Left colon (tissue), 2 donors: Measurements from ENCODE around the gene DHX57. TPM values are rescaled to one million over a fixed set of nuclear protein-coding genes. Genes with fewer than 3 reads are reported as not detected.
"Not testable (repeated sequence)": the region's sequence is repeated elsewhere in the genome, so short reads cannot be mapped to it uniquely, and the experiment has no call there.

Experiments used
- ATAC-seq: fragments of 200-7000 bp; cut with Tn5 transposase; one replicate; pipeline ENCODE4 v1.9.1; 2020; ENCODE audit warnings: mild to moderate bottlenecking, moderate library complexity
- DNase-seq, 2 donors: peaks; one replicate each; pipeline ENCODE4 v3.0.0-alpha.2; 2020
- intact Hi-C, 2 donors: fragments of 100-400 bp; cut with DNase I in 1 of 2; cut with micrococcal nuclease in 1 of 2; formaldehyde crosslinking; loops; one replicate each; pipeline versions ENCODE4 v1.11.2 to v1.14.0; 2022; cut with DNase I, micrococcal nuclease
- total RNA-seq, 2 donors: library from RNA; stranded (reverse); fragmentation: NEBNext Ultra II Directional; extraction: Animal tissue kit (Norgen Biotek cat#: 25700); gene quantifications; one replicate each; pipeline ENCODE4 v1.2.1, GENCODE V29; 2021
- donor health status: DM: no; HTN: no; CAD: no.
- donor health status: DM: yes; HTN: yes; CAD: no.

The DHX57 gene
- total RNA-seq, 2 donors from 2014 or later = 9.6 to 14.1 TPM

- no peak for DNase-seq
- no peak for ATAC-seq
- intact Hi-C loops = no loop called here
Measured at GRCh38 chr2:38876407-38876806, 673 bp upstream of the DHX57 start.

- peak; percentile 8 for ATAC-seq
- intact Hi-C loops = no loop called here
Measured at GRCh38 chr2:38875227-38875575, 533 bp downstream of the DHX57 start.

GRCh38 chr2:38873763-38874162, 2.0 kb downstream of the DHX57 start:
- ATAC-seq (no peak), DNase-seq (no peak)
- intact Hi-C loops = no loop called here

More at GRCh38 chr2:38875227-38875575, 533 bp downstream of the DHX57 start:
- no peak for DNase-seq

- ATAC-seq (no peak), DNase-seq (no peak)
- intact Hi-C loops = no loop called here
Measured at GRCh38 chr2:38871432-38871831, 4.3 kb downstream of the DHX57 start.

GRCh38 chr2:38866773-38867443, 8.8 kb downstream of the DHX57 start:
- ATAC-seq = no peak
- no peak for DNase-seq
- intact Hi-C loops = no loop called here

DNA sequence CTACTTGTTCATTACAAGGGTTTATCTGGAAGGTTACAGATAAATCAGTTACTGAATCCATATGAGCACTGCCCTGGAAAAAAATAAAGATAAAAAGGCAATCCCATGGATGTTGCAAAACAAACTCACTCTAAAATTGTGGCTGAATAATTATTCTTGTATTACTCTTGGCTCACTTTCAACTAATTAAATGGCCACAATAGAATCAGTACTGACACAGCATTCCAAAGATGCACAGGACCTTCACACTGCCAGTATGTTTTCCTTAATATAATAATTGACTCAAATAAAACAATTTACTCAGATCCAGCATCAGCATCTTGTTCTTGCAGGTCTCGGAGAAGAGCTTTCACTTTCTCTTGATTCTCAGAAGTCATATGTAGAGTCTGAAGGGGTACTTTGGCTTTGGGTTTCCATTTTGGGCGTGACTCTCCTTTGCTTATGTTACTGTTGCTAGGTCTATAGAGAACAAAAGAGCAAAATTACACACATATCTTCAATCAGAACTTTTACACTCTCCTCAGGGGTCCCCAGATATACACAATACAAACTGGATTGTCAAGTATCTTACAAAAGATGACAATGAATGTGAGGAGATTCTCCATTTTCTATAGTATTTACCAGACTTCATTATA, 12.6 kb downstream of the DHX57 start:
- DNase-seq (no peak), ATAC-seq (no peak)
- intact Hi-C loops = no loop called here

GRCh38 chr2:38862476-38862875, 13.3 kb downstream of the DHX57 start:
- DNase-seq = no peak
- intact Hi-C loops = no loop called here
- ATAC-seq = no peak

GRCh38 chr2:38856165-38856564, 19.6 kb downstream of the DHX57 start:
- DNase-seq (no peak), ATAC-seq (no peak)
- intact Hi-C loops = no loop called here

DNA sequence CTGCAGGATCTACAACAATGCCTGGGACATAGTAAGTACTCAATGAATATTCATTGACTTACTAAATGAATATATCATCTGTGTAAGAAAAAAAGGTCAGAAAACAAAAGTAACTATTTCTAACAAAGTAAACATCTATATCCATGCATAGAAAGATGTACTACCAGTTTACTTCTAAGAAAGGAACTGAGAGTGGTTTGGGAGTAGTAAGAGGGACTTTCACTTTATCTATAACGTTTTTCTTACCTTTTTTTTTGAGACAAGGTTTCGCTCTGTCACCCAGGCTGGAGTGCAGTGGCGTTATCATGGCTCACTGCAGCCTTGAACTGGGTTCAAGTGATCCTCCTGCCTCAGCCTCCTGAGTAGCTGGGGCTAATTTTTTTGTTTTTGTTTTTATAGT, 25.7 kb downstream of the DHX57 start:
- no peak for DNase-seq
- intact Hi-C loops = no loop called here
- ATAC-seq = no peak

DNA sequence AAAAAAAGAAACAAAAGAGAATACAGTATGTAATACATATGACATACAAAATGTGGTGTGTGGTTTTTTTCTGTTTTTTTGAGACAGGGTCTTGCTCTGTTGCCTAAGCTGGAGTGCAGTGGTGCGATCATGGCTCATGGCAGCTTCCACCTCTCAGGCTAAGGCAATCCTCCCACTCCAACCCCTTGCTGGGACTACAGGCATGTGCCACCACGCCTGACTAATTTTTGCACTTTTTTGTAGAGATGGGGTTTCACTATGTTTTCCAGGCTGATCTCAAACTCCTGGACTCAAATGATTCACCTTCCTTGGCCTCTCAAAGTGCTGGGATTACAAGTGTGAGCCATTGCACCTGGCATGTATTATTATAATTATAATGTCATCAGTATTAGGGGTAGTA, 38.9 kb downstream of the DHX57 start:
- intact Hi-C loops = no loop called here
- ATAC-seq (no peak), DNase-seq (no peak)

DNA sequence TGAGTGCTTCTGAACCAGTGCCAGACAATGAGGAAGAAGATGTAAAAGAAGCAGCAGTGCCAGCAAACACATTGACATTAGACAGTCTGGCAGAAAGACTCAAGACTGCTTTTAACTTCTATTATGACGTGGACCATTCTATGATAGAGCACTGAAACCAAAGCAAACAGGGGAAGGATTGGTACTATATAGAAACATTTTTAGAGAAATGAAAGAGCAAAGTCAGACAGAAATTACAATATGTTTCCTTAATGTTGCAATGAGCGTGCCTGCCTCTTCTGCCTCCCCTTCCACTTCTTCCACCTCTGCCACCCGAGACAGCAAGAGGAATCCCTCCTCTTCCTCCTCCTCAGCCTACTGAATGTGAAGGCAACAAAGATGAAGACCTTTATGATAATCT, 39.7 kb downstream of the DHX57 start:
- ATAC-seq (no peak), DNase-seq (no peak)
- intact Hi-C loops = no loop called here

- DNase-seq = no peak
- ATAC-seq = no peak
- intact Hi-C loops = no loop called here
Measured at GRCh38 chr2:38835015-38835601, 40.6 kb downstream of the DHX57 start.

DNA sequence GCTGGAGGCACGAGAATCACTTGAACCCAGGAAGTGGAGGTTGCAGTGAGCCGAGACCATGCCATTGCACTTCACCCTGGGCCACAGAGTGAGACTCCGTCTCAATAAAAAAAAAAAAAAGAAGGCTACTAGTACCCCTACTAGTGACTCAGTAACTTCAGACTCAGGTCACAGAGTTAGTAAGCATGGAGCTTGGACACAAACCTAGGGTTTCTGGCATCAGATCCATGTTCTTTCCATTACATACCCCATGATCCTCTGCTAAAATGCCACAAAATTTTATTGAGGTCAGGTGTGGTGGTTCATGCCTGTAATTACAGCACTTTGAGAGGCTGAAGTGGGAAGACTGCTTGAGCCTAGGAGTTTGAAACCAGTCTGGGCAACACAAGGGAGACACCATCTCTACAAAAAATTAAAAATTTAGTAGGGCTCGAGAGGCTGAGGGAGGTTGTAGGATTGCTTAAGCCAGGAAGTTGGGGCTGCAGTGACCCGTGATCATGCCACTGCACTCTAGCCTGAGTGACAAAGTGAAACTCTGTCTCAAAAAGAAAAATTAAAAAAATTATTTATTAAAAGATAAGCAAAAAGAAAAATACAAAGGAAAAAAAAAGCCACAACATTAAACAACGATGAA, 45.1 kb downstream of the DHX57 start:
- intact Hi-C loops = no loop called here
- no peak for DNase-seq
- ATAC-seq = no peak

- no peak for ATAC-seq
Measured at GRCh38 chr2:38829971-38830370, 45.8 kb downstream of the DHX57 start.

DNA sequence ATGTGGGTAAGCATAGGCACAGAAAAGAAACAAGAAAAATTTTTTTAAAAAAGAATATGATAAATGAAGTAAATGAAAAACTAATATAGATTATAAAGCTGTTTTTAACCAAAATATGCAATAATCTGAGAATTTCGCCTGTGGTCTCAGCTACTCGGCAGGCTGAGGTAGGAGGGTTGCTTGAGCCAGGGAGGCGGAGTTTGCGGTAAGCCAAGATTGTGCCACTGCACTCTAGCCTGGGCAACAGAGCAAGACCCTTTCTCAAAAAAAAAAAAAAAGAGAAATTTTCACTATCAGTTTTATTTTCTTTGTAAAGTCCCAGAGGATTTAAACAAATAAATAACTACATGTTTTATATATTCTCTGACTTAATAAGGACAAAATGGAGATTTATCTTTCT, 47.3 kb downstream of the DHX57 start:
- no peak for DNase-seq
- ATAC-seq = no peak
- intact Hi-C loops = no loop called here

More at GRCh38 chr2:38829971-38830370, 45.8 kb downstream of the DHX57 start:
- DNase-seq = no peak
- intact Hi-C loops = no loop called here

- DNase-seq, ATAC-seq, intact Hi-C loops: not testable (repeated sequence)
Measured at GRCh38 chr2:38827539-38828145, 48.1 kb downstream of the DHX57 start.

GRCh38 chr2:38825956-38826355, 49.8 kb downstream of the DHX57 start:
- no peak for DNase-seq
- intact Hi-C loops = no loop called here
- ATAC-seq = no peak

- DNase-seq = no peak
- intact Hi-C loops = no loop called here
- no peak for ATAC-seq
Measured at GRCh38 chr2:38824906-38825305, 50.8 kb downstream of the DHX57 start.

DNA sequence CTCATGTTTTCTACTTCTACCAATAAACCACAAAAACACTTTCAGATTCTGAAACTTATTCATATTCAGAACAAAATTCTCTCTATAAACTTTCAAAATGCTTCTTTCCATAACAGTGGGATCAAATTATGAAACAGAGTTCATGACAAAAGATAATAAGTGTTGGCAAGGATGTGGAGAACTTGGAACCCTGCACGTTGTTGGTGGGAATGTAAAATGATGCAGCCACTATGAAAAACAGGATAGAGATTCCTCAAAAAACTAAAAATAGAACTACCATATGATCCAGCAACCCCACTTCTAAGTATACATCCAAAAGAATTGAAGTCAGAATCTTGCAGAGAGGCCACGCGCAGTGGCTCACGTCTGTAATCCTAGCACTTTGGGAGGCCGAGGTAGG, 52.3 kb downstream of the DHX57 start:
- ATAC-seq (no peak), DNase-seq (no peak)
- intact Hi-C loops = no loop called here

GRCh38 chr2:38818565-38818964, 57.2 kb downstream of the DHX57 start:
- intact Hi-C loops = no loop called here
- ATAC-seq = peak; percentile 49
- no peak for DNase-seq
